Measurements from ENCODE around the gene IPCEF1.

GRCh38 chr6:154245506-154245905 lies 111.1 kb downstream of the IPCEF1 start:
- TF ChIP-seq CTCF (conservative IDR thresholded peaks at IDR 0.05; ENCODE audit: low read depth, low read length) (no peak), RFX5 (IDR thresholded peaks at IDR 0.05; ENCODE audit: low read depth, low read length) (no peak), POLR2A (IDR thresholded peaks at IDR 0.05; ENCODE audit: low read depth, low read length) (no peak)
